Measurements from ENCODE around the gene LRP1B.

The LRP1B gene

DNA sequence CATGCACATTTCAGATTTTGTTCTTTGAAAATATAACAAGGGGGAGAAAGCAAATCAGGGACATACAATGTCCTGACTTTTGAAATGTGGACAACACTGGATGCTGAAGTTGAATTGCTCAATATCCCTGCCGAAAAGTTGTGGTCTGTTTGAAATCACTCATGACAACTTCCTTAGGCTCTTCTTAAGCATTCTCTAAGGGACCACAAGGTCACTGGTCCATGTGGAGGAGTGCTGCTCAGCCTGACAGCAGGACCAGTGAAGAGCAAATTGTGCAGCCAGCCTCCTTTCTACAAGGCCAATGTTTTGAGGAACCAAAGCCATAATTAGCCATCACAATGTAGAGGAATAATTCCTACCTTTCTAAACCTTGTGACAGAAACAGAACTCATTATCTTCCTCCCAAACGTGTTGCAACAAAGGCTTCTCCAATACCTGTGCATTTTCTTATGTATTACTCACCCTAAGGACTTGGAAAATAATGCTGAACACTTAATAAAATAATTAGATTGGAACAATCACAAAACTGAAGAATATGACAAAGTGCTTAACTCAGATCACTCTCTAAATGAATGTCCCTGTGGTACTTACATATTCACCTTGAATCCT is 1873.0 kb downstream of the LRP1B start:
- no peak for DNase-seq

DNA sequence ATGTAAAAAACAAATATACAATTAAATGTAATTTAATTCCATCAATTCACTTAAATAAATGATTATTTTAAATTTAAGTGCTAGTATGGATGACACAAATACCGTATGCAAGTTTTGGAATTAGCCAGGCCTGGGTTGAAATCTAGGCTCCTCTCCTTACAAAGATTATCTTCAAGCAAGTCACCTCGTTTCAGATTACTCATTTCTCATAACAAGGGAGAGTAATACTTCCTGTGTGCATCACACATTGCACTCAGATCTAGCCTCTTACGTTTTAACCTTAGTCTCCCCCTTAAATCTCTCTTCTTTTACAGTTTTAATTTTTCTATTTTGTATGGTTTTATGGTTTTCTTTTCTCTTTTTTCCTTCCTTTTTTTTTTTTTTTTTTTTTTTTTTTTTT is 1874.7 kb downstream of the LRP1B start:
- DNase-seq, result no peak

DNA sequence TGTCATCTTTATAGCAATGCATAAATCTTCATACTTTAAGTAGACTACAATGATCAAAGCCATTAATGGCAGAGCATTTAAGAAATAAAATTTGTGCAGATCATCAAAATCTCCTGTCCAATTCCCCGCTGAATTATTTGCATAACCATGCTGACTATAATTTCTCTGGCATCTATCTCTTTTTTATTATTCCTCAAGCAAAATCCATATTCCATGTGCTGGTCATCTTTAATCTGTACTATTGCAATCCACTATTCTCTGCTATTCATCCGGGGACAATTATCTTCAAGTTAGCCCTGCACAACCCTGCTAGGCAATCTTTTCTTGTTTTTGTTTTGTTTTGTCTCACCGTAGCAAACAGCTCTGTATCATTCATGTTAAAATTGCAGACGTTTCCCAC is 1881.0 kb downstream of the LRP1B start:
- no peak for DNase-seq

DNA sequence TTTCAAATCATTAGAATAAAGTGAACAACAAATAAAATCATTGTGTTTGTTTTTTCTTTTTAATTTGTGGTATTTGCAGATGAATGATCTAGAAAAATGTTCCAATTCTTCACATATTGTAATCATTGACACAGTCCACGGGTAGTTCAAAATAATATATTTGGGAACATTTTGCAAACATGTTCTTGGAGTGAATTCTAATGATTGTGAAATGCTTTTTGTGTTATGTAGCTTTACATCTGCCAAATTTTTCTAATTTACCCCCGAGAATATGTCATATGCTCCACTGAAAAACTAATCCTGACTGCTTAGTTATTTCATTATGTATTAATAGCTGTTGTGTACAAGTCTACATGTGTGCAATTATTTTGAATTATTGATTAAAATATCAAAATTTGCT is 1882.2 kb downstream of the LRP1B start:
- no peak for DNase-seq

DNA sequence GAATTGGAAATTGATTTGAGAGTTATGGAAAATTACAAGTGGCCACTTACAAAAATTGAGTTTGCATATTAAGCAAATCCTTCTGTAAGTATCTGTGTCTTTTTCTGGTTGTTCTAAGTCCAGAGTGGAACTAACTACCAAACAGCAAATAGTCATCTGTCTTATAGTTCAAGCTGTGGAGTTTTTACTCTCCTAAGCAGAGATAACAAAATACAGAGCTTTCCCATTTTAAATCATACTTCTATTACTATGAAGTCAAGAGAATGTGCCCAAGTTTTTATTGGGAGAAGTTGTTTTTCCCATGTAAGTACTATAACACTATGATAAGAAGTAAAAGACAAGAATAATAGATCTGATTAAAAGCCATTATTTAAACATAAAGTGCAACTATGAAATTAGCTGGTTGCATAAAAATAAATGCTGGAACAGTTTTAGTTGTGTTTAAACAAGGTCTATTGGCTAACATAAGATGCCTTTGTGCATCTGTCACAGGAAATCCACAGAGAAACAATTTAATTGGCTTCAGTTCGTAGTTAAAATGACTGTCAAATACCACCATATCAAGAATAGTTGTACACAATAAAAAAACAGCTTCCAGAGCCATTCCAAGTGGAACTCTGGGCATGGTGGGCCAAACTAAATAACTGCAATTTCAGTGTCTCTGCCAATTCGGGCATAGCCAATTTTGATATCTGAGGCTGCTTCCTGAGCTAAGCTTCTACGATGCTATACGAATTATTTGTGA is 1883.2 kb downstream of the LRP1B start:
- no peak for DNase-seq

DNA sequence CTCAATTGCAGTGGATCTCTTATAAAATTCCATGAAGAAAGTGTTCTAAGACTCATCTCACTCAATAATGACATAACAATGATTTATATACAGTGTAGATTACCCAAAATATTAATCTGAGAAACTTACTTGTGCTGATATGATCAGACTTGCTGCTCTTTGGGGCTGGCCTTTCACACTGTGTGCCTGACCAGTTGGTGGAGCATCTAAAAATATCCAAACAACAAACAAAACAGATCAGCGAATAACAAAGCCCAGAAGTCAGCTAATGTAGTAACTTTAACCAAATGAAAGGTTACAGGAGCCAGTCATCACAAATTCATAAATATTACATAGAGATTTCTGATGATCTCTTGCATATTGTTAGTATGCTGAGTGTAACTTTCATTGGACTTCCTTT is 1883.9 kb downstream of the LRP1B start:
- DNase-seq, result no peak

DNA sequence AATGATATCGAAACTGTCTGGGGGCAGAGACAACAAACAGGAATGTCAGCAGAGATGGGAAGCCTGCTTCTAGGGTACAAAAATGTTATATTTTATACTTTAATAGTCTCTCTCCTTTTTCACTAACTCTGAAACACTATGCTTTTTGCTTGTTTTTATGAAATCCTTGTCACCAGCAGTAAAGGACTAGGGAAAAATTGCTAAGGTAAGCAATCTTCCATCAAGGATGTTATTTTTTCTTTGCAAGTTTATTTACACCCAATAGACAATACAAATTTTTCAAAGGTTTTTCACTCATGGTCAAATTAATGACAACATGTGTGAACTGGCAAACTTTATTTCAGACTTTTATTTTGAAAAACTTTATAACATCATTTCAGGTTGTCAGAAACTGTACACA is 1884.8 kb downstream of the LRP1B start:
- no peak for DNase-seq

DNA sequence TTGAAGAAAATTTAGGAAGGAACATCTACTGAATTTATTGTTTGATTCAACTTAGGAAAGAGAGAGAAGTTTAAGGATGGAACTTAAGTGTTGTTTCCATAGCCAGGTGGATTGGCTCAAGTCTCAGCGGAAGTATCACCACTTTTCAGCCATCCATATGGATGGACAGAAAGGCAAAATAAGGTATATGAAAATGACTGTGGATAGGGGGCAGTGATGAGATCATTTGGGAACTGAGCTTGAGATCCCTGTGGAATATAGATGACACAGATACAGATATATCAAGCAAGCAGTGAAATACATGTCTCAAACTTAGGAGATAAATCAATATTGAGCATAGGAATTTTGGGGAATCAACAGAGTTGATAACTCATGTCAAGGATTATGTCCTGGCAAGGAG is 1887.9 kb downstream of the LRP1B start:
- DNase-seq, result no peak

DNA sequence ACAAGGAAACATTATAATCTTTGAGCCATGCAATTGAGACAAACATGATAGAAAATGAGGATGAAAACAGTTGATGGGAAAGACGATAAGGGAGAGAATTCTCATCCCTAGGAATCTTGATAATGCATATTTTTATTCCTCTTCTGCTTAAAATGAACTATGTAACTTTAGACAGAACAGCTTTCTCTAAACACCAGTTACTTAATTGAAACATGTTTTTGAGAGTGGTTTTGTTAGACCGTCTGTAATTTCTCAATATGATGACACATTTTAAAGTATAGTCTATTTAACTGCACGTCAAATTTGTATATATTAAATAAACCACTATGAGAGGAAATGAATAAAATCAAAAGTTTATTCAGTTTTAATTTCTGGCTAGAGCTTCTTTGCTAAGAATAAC is 1896.7 kb downstream of the LRP1B start:
- DNase-seq, result no peak

DNA sequence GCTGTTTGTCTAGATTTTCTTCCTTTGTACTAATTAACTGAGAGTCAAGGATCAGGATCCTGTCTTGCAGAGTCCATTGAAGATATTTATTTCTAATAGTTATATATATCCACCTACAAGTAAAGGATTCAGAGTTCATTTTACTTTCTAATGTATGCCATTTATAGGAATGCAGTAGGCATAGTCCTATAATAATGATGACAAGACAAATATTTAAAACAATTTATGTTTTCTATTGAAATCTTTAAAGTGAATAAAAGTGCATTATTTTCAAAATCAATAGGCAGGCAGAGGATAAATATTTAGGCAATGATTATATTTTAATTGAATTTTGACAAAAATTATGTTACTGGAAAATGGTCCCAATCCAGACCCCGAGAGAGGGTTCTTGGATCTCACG is 1919.9 kb downstream of the LRP1B start:
- no peak for DNase-seq

DNA sequence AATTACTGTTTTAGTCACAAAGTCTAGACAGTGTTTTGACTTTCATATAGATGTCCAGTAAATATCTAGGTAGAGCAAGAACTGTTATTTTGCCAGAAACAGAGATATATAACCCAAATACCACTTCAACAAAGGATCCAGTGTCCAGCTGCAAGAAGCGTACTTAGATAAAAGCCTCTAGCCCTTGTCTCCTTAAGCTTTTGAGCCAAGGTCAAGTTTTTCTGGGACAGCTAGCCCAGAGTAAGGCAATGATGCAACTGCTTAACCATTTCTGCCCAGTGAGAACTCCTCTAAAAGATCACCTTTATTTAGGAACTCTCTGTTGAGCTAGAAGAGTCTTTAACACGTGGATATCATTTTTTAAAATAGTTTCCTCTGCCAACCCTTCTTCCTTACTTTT is 1925.7 kb downstream of the LRP1B start:
- DNase-seq, result no peak

DNA sequence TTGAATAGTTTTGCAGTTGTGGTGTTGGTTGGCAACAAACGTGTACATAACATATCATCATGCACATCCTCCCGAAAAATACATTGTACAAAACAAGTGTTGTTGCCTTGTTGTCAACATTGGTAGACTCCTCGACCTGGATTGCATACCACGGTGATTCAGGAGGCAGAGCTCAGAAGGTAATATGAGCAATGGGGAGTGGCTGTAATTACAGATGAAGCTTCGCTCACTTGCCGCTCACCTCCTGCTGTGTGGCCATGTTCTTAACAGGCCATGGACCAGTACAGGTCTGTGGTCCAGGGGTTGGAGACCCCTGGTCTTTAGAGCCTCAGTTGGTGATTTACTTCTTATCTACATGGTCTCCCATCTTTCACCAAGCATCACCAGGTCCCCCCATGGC is 1927.5 kb downstream of the LRP1B start:
- DNase-seq, result no peak

DNA sequence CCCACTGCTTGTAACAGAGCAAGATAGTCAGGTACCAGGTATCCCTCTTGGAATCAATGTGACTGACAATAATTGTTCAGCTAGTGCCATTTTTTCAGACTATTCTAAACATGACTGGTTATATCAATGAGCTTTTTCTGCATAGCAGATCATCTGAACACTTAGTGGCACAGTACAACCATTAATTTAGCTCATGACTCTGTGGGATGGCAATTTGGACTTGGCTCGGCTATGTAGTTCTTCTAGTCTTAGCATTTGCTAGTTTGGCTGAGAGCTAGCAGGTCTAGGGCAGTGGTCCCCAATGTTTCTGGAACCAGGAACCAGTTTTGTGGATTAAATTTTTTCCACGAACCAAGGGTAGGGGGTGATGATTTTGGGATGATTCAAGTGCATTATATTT is 1929.2 kb downstream of the LRP1B start:
- no peak for DNase-seq

DNA sequence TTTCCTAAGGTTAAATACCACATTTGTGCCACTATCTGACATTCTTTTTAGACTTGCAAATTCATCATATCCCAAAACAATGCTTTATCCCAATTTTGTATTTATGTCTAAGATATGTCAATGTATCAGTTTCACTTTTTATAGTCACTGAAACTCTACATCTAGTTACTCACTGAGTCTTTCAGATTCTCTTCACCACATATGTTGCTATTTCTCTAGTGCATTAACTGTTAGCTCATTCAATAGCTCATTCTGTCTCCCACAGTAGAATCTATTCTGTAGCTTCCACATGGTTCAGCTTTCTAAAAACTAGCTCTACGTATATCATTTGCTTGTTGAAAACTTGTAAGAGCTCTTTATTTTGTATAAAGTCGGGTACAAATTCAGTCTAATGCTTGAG is 1930.1 kb downstream of the LRP1B start:
- DNase-seq, result no peak

DNA sequence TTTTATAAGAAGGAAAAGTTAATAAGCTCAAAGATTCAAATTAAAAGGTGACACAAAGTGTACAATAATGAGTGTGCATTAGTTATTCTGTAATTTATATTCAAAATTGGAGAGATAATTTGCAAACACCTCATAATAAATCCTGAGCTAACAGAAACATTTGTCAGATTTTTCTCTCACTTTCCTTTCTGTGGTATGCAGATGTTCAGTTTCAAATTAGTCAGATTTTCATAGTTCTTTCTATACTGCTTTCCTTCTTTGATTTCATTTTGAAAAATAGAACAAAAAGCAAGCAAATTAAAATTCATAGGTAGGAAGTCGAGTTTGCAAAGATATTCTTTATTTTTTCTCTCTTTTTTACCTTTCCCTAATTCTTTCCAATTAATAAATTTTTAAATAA is 1930.5 kb downstream of the LRP1B start:
- DNase-seq, result no peak

DNA sequence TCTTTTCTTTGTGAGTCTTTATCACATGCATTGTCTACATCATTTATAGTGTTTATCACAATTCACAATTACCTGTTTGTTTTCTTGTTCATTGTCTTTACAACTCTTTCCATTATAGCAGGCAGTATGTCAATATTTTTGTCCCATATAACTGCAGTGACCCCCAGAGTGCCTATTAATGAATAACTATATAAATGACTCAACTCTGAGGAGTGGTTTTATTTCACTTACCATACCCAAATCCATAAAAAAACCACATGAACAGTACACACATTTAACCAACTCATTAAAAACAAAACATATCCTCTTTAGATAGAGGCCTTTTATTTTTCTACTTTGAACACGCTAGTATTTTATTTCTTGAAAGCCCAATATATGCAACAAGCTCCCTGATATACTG is 1931.5 kb downstream of the LRP1B start:
- DNase-seq, result no peak

DNA sequence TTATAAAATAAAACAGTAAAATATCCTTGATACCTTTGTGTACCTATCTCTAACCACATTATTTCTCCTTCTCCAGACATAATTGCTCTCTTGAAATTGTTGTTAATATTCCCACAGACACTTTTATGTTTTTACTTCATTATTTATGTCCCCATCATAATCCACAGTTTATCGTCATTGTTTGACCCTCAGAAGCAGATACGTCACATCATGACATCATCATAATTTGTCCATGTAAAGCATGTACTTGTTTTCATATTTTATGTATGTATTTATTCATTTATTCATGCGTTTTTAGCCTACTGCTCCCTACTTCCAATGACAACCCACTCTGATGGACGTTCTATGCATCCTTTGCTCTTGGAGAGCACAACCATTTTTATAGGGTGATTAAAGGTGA is 1943.7 kb downstream of the LRP1B start:
- no peak for DNase-seq

DNA sequence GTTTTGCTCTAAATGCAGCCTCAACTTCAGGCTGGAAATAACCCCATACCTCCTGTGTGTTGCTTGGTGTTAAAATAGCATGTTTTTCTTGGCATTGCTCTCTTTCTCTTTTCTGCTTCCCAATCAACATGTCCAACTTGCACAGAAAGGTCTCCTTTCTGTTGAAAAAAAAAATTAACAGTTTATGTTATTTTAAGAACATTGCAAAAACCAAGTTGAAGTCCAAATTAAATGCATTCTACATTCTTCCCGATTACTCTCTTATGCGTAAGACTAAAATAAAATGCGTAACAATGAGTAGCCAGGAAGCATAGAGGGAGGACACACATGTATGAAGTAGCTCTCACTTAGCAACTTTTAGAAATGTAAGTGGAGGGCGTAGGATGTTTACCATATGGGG is 1944.5 kb downstream of the LRP1B start:
- DNase-seq, result no peak

DNA sequence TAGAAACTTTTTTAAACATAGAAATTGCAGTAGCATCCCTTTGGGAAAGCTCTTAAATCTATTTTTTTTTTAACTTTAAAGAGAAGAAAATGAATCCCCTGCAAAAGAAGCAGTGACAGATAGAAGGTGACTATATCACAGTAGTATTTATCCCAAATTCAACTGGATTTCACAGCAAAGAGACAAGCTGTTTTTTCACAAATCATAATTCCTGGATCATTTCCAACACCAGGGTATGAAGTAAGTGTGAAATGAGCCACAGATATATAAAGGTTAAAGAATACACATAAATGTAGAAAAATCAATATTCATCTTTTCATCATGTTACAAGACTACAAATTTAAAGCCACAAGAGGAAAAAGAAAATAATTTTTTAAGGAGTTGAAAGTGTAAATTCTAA is 1945.7 kb downstream of the LRP1B start:
- DNase-seq, result no peak

DNA sequence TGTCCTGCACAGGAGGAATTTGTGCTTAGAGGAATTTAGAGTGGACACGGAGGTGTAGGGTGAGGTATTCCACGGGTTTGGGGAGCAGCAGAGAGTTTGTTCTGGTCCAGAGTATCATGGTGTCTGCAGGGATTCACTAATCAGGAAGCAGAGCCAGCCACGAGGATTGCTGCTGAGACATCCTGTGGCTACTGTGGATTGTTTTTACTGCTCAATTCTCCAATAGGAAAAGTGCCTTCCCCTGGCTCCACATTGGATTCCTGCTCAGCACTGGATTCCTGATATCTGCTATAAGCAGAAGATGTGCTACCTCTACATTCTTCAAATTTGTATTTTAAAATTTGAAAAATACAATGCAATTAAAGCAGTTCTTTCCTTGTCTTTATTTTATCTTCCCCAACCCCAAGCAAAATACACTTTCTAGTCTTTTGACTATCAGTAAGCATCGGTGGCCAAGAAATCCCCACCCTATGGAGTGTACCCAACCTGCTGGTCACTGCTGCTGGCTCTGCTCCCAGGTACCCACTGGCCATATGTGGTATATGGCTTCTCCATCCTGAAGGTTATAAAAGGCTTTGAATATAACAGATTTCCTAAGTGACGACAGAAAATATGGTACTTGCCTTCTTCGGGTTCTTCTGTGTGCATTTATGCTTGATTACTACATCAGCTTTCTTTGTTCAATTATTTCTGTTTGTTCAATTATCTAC is 1947.6 kb downstream of the LRP1B start:
- no peak for DNase-seq

All from stimulated activated naive CD4-positive, alpha-beta T cell treated with Interleukin-2 at 50 U/mL for 16 hours (primary cell).